Measurements from ENCODE around the gene CLEC1B.
"Not testable (repeated sequence)": the region's sequence is repeated elsewhere in the genome, so short reads cannot be mapped to it uniquely, and the experiment has no call there.

The CLEC1B gene

GRCh38 chr12:9999016-9999415 lies at the start of gene CLEC1B:
Gene CLEC1B, minus strand, starts transcription at chr12:9999121. Its CDS starts 21 bp downstream, at chr12:9999100.
- ATAC-seq = no peak

GRCh38 chr12:10048526-10048925 lies 49.6 kb upstream of the CLEC1B start:
- no peak for ATAC-seq

GRCh38 chr12:10042167-10042566 lies 43.2 kb upstream of the CLEC1B start:
- no peak for ATAC-seq

- ATAC-seq = no peak
Measured at GRCh38 chr12:10033783-10034545, 35.0 kb upstream of the CLEC1B start.

GRCh38 chr12:10031771-10032175 lies 32.9 kb upstream of the CLEC1B start:
- ATAC-seq = no peak

- ATAC-seq = no peak
Measured at GRCh38 chr12:10031321-10031720, 32.4 kb upstream of the CLEC1B start.

GRCh38 chr12:10030446-10030845 lies 31.5 kb upstream of the CLEC1B start, which contains the start of gene CLEC9A:
Gene CLEC9A, plus strand, starts transcription at chr12:10030682. Its CDS starts 22,006 bp downstream, at chr12:10052688.
- ATAC-seq = no peak

GRCh38 chr12:10027721-10028120 lies 28.8 kb upstream of the CLEC1B start:
- no peak for ATAC-seq

GRCh38 chr12:10027311-10027710 lies 28.4 kb upstream of the CLEC1B start:
- no peak for ATAC-seq

- not testable (repeated sequence) for ATAC-seq
Measured at GRCh38 chr12:10026666-10027065, 27.7 kb upstream of the CLEC1B start.

GRCh38 chr12:10025236-10025635 lies 26.3 kb upstream of the CLEC1B start:
- ATAC-seq = no peak

GRCh38 chr12:10021342-10021741 lies 22.4 kb upstream of the CLEC1B start:
- no peak for ATAC-seq

GRCh38 chr12:10018386-10018785 lies 19.5 kb upstream of the CLEC1B start:
- ATAC-seq = no peak

- no peak for ATAC-seq
Measured at GRCh38 chr12:10016881-10017280, 18.0 kb upstream of the CLEC1B start.

GRCh38 chr12:10015450-10015849 lies 16.5 kb upstream of the CLEC1B start:
- ATAC-seq = no peak

GRCh38 chr12:10012630-10013330 lies 13.9 kb upstream of the CLEC1B start:
- ATAC-seq = no peak

GRCh38 chr12:10001171-10001776 lies 2.4 kb upstream of the CLEC1B start:
- no peak for ATAC-seq

GRCh38 chr12:9992296-9992695 lies 6.6 kb downstream of the CLEC1B start:
- ATAC-seq = no peak

GRCh38 chr12:9991876-9992275 lies 7.0 kb downstream of the CLEC1B start:
- ATAC-seq = no peak

GRCh38 chr12:9980126-9980525 lies 18.8 kb downstream of the CLEC1B start:
- no peak for ATAC-seq

- no peak for ATAC-seq
Measured at GRCh38 chr12:9977916-9978315, 21.0 kb downstream of the CLEC1B start.

- ATAC-seq = not testable (repeated sequence)
Measured at GRCh38 chr12:9976626-9977025, 22.3 kb downstream of the CLEC1B start.

GRCh38 chr12:9975614-9976013 lies 23.3 kb downstream of the CLEC1B start:
- ATAC-seq = no peak

GRCh38 chr12:9974731-9975130 lies 24.2 kb downstream of the CLEC1B start:
- ATAC-seq = not testable (repeated sequence)

All from activated CD4-positive, CD25-positive, alpha-beta regulatory T cell treated with anti-CD3 and anti-CD28 coated beads, Interleukin-2, amount 50 U/mL, for 24 hours (primary cell).